Amniotic stem cell (primary cell): ENCODE data around the gene CPM.

Experiments
- DNase-seq: peaks from one replicate; lab custom pipeline; 2025; lab: John Stamatoyannopoulos, UW

The CPM gene

DNA sequence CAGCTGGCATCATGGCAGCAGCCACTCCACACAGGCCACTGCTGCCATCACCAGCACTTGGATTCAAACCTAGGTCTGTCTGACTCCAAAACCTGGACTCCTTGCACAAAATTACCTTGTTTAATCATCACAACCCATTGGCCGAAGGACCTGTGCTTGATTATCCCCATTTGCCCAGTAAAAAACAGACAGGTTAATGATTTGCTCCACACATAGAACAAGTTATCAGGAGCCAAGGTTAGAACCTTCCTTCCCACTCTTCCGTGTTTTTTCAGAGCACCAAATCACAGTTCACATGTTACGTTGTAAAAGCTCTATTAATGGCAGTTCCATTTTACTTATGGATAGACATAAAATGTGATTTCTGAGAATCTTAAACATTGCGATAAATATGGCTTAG is 23.5 kb upstream of the CPM start:
- no peak for DNase-seq

DNA sequence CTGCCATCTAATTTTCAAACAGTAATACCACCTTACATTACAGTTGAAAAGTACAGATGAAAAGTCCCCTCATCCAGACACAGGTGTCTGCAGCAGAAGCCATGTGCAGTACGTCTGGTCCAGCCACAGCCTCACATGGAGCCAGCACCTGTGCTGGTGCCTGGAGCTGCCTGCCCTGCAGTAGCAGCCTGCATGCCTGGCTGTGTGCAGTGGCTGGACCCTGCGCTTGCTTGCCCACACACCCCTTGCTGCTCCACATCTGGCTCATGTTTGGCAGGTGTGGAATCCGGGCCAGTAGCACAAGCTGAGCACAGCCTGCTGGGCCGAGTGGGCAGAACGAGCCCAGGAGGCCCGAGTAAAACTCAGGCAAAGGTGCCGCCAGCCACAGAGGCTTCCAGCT is 21.8 kb upstream of the CPM start:
- DNase-seq = no peak

- no peak for DNase-seq
Observed at GRCh38 chr12:68953536-68953935, 20.6 kb upstream of the CPM start.

- no peak for DNase-seq
Observed at GRCh38 chr12:68951652-68952051, 18.7 kb upstream of the CPM start.

DNA sequence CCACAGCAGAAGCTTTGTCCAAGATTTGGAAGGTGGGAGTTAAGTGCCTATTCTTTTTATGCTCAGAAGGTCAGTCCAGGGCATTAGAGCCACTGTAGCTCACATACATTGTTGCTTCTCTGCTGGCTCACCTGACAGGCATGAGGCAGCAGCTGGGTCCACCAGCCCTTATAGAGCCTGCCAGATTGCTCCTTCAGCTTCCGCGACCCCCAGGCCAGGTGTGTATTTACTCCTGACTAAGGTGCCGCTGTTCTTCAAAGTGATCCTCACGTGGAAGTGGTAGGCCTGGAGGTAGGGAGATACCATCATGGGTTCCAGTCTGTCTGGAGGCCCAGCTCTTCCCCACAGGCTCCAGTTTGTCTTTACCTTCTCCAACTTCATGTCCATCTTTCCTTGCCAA is 17.5 kb upstream of the CPM start:
- DNase-seq = no peak

GRCh38 chr12:68945255-68945654 is 12.3 kb upstream of the CPM start:
- no peak for DNase-seq

DNA sequence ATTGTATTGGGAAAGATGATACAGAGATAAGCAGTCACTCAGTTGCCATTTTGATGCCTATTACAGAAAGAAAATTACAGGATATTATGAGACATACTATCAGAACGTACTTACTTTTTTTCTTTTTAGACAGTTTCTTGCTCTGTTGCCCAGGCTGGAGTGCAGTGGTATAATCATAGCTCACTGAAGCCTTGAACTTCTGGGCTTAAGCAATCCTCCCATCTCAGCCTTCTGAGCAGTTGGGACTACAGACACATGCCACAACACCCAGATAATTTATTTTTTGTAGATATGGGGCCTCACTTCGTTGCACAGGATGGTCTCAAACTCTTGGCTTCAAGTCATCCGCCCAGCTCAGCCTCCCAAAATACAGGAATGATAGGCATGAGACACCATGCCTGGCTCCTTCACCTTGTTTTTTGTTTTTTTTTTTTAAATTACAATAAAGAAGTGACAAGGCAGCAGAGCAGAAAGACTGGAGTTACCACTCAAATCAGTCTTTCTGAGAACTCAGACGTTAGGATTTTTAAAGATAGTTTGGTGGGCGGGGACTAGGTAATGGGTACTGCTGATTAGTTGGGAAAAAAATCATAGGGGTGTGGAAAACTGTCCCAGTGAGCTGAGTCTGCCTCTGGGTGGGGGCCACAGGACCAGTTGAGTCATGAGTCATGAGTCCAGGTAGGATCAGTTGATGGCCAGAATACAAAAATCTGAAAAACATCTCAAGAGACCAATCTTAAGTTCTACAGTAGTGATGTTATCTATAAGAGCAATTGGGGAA is 11.5 kb upstream of the CPM start:
- DNase-seq = no peak

DNA sequence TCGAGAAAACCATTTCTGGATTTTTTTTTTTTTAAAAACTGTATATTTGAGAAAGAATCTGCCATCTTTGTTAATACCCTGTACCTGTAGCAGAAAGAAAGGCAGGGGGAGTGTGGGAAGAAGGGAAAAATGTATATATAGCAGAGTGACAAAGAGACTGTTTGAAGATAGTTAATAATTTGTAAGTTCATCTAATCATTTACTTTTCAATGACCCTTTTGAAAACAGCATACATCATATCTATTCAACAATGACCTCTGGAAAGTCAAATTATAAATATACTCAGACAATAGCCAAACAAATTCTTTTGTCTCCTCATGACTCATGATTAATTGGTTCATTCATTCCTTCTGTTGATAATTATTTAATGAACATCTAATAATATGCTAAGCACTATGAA is 10.9 kb upstream of the CPM start:
- DNase-seq = no peak

- no peak for DNase-seq
Observed at GRCh38 chr12:68940731-68941130, 7.8 kb upstream of the CPM start.

- no peak for DNase-seq
Observed at GRCh38 chr12:68939505-68939904, 6.5 kb upstream of the CPM start.

DNA sequence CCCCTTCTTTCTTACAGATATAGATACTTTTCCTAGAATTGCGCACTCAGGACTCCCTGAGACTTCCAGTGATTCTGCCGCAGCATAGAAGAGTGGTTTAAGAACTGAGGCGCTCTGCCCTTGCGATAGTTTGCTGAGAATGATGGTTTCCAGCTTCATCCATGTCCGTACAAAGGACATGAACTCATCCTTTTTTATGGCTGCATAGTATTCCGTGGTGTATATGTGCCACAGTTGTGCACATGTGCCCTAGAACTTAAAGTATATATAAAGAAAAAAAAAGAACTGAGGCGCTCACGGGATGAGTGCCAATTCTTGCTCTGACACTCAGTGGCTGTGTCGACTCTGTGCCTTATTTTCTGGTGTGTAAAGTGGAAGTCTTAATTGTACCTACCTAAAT is 1.4 kb upstream of the CPM start:
- DNase-seq = no peak

- no peak for DNase-seq
Observed at GRCh38 chr12:68932128-68932960, 627 bp downstream of the CPM start.

DNA sequence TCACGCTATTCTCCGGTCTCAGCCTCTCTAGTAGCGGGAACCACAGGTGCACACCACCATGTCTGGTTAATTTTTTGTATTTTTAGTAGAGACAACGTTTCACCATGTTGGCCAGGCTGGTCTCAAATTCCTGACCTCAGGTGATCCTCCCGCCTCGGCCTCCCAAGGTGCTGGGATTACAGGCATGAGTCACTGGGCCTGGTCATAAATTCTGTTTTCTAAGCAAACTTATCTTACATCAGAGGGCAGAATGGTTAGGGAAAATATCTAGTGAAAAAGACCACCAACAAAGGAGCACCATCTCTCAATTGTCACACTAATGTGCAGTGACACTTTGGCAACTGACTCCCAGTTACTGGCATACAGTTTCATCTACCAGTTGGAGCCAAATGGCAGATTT is 2.8 kb downstream of the CPM start:
- no peak for DNase-seq

DNA sequence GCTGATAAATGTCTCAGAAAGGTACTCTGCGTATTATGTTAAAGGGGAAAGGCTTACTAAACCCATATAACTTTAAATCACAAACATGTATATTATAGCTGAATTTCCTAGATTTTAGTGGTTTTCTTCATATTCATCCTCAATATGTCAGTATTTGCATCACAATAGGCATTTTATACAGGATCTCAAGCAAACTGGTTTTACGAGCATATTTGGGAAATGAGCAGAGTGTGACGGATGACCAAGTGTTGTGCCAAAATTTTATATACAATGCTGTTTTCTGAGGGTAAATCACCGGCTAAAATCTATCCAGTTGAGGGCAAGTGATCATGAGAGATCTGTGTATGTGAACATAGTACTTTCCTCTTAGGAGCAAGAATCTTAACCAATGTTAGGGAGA is 8.4 kb downstream of the CPM start:
- no peak for DNase-seq

- no peak for DNase-seq
Observed at GRCh38 chr12:68919581-68920239, 13.3 kb downstream of the CPM start.

DNA sequence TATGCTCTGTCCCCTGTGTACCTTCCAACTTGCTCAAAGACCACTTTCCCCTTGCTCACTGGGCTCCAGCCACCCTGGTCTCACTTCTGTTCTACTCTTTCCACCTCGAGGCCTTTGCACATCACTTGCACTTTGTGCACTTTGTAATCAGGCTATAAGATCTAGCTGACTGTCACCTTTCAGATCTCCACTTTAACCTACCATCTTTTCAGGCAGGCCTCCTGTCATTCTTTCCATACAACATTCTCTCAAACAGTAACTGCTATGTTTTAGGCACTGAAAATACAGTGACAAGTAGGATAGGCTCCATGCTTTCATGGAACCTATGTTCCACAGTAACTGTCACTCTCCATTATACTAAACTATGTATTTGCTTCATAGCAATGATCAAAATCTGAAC is 14.0 kb downstream of the CPM start:
- DNase-seq = no peak

DNA sequence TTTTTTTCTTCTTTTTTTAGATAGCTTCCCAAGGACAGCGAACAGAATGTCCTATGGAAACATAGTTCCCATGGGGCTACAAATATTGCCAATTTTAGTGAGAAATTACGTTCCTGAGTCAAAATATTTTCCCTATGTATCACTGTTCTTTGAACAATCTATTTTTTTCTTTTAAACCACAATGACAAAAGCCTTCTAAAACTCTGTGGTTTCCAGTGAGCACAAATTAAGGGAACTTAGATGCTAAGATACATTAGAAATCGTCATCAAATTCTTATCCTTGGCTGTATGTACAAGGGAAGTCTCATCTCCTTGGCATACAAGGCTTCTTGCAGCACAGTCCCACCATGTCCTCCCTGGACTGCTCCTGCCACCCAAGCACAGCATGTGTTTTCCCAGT is 17.9 kb downstream of the CPM start:
- peak; percentile 50 for DNase-seq

DNA sequence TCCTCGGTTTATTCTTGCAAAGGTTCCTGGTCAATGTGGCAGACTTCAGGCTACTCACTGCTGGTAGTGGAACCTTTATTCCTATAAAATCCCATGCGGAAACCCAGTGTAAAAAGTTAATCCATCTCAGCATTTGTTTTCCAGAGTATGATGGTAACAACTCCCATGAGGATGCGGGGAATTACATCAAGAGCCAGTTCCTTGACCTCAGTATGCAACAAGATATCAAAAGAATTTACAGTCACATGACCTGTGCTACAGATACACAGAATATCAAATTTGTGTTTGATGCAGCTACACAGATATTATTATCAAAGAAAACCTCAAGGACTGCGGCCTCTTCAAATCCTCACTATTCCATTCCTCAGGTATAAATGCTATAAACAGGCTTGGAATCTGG is 19.3 kb downstream of the CPM start:
- DNase-seq = no peak

DNA sequence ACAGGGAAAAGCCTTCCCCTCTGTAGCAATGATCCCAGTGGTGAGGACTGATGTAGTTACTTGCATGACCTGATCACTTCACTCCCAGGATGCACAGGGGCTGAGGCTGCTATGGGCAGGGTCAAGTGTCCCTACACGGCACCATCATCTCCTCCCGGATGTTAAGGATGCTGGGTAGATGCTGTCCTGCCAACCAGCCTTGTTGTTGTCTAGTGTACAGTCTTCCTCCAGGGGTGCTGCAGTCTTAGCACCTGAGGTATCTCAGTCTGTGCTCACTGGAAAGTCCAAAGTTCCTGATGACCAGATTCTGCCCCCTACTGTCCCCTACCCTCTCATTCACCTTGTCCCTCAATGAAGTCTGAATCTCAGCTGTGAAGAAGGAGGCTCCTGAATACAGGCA is 20.1 kb downstream of the CPM start:
- no peak for DNase-seq

DNA sequence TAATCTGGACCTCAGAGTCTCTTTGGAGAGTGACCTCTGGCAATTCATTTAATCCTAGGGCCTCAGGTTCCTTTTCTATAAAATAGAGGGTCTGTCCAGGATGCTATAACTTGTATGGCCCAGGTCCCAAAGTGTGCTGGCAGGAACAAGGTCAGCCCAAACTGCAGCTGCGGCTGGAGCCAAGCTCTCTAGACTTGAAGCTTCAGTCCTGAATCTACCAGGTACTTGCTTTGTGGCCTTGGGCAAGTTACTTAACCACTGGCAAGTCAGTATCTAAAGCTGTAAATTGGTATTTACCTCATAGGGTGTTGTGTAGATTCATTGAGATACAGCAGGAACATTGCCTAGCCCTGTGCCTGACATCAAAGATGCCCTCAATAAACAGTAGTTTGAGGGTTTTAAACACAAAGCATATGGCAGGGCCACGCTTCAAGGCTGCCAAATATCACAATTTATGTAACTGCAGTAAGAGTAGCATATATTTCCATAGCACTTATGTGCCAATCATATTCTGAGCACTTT is 21.7 kb downstream of the CPM start:
- no peak for DNase-seq

- DNase-seq = no peak
Observed at GRCh38 chr12:68910128-68910527, 22.8 kb downstream of the CPM start.

DNA sequence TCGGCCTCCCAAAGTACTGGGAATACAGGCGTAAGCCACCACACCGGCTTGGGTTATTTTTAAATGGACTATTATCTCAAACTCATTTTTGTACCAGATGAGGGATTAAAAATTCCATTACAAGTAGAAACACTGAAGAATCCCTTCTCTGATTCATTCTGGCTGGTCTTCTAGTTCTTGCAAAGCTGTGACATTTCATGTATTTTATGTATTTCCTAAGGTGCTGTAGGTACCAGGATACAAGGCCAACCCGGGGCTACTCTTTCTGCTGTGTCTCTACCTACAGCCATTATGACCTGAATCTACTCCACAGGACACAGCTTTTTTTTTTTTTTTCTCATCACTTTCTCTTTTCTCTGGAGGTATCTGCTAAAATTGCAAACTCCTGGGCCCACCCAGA is 24.9 kb downstream of the CPM start:
- DNase-seq = no peak

DNA sequence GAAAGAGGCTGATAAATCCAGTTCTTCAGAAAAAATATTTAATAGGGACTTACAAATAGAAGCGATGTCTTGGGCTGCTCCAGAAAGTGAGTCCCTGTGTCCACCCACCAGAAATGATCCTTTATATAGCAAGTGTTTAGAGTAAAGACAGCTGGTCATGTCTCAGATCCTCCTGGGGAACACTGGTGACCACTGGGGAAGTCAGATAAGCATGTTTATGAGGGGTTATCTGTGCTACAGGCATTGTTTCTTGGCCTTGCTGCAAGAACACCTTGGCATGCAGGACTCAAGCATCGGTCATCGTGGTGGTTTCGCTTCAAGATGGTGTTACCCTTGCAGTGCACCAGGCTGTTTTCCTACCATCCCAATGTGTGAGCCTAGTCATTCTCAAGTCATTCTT is 27.2 kb downstream of the CPM start:
- no peak for DNase-seq
